Measurements from ENCODE around the gene GCSH.
"Not testable (repeated sequence)": the region's sequence is repeated elsewhere in the genome, so short reads cannot be mapped to it uniquely, and the experiment has no call there.

GCSH gene

DNA sequence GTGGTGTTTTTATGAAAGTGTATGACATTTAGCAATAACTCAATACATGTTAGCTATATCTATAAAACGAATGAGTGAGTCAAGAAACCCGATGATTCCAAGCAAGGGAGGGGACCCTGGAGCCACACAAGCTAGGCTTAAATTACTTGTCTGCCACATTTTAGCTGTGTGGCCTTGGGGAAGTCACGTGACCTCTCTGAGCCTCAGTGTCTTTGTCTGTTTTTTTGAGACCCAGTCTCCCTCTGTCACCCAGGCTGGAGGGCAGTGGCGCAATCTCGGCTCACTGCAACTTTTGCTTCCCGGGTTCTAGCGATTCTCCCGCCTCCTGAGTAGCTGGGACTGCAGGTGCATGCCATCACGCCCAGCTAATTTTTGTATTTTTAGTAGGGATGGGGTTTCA lies 20.1 kb upstream of the GCSH start:
- Histone ChIP-seq H3K4me2 (ENCODE audit: low read length) (no peak overlapping the region), H3K9me2 (replicated peaks; ENCODE audit: control insufficient read depth, low read length) (no peaks in the 10 kb centered on the region), H3K79me2 (ENCODE audit: control insufficient read depth, low read length) (no peaks in the 10 kb centered on the region), H3K27me3 (ENCODE audit: control insufficient read depth, low read length) (no peaks in the 10 kb centered on the region), H3K27ac (ENCODE audit: low read depth, low read length) (no peak overlapping the region), H3K9me3 (ENCODE audit: control insufficient read depth, insufficient read depth, low read length) (no peaks in the 10 kb centered on the region), H3F3A (ENCODE audit: control insufficient read depth, insufficient read depth) (no peaks in the 10 kb centered on the region), H3K4me1 (ENCODE audit: control insufficient read depth, low read length) (no peaks in the 10 kb centered on the region), H3K36me3 (ENCODE audit: control insufficient read depth, low read length) (no peaks in the 10 kb centered on the region), H3K4me3 (ENCODE audit: low read length) (no peak overlapping the region), H4K20me1 (ENCODE audit: control insufficient read depth, insufficient read depth, low read depth, low read length) (no peaks in the 10 kb centered on the region)
- TF ChIP-seq, protein P1, sequence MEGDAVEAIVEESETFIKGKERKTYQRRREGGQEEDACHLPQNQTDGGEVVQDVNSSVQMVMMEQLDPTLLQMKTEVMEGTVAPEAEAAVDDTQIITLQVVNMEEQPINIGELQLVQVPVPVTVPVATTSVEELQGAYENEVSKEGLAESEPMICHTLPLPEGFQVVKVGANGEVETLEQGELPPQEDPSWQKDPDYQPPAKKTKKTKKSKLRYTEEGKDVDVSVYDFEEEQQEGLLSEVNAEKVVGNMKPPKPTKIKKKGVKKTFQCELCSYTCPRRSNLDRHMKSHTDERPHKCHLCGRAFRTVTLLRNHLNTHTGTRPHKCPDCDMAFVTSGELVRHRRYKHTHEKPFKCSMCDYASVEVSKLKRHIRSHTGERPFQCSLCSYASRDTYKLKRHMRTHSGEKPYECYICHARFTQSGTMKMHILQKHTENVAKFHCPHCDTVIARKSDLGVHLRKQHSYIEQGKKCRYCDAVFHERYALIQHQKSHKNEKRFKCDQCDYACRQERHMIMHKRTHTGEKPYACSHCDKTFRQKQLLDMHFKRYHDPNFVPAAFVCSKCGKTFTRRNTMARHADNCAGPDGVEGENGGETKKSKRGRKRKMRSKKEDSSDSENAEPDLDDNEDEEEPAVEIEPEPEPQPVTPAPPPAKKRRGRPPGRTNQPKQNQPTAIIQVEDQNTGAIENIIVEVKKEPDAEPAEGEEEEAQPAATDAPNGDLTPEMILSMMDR (IDR thresholded peaks at IDR 0.05; ENCODE audit: low read depth, low read length, poor library complexity, severe bottlenecking) = no peak
- TF ChIP-seq EZH2phosphoT487 (IDR thresholded peaks at IDR 0.05; ENCODE audit: borderline replicate concordance, low read length) = no peak

DNA sequence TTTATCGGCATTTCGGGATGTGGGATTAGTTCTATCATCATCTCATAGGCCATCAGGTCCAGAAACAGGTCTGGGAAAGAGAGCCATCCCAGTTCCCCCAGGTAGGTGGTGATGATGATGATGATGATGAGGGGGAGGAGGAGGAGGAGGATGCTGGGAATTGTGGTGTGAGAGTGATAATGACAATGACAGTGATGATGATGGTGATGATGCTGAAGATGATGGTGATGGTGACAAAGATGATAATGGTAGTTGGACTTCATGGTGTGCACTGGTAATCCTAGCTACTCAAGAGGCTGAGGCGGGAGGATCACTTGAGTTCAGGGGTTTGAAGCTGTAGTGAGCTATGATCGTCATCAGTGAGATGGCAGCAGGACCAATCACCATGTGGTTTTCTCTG lies 16.3 kb upstream of the GCSH start:
- Histone ChIP-seq H3K4me3 (ENCODE audit: low read length) (no peak overlapping the region), H3K27ac (ENCODE audit: low read depth, low read length) (no peak overlapping the region), H3K27me3 (ENCODE audit: control insufficient read depth, low read length) (no peaks in the 10 kb centered on the region), H3K9me3 (ENCODE audit: control insufficient read depth, insufficient read depth, low read length) (no peaks in the 10 kb centered on the region), H4K20me1 (ENCODE audit: control insufficient read depth, insufficient read depth, low read depth, low read length) (no peaks in the 10 kb centered on the region), H3F3A (ENCODE audit: control insufficient read depth, insufficient read depth) (no peaks in the 10 kb centered on the region), H3K79me2 (ENCODE audit: control insufficient read depth, low read length) (no peaks in the 10 kb centered on the region), H3K36me3 (ENCODE audit: control insufficient read depth, low read length) (no peaks in the 10 kb centered on the region), H3K4me1 (ENCODE audit: control insufficient read depth, low read length) (no peaks in the 10 kb centered on the region), H3K9me2 (replicated peaks; ENCODE audit: control insufficient read depth, low read length) (no peaks in the 10 kb centered on the region), H3K4me2 (ENCODE audit: low read length) (no peak overlapping the region)
- TF ChIP-seq, protein P1 (IDR thresholded peaks at IDR 0.05; ENCODE audit: low read depth, low read length, poor library complexity, severe bottlenecking) = no peak
- no peak for TF ChIP-seq EZH2phosphoT487 (IDR thresholded peaks at IDR 0.05; ENCODE audit: borderline replicate concordance, low read length)

DNA sequence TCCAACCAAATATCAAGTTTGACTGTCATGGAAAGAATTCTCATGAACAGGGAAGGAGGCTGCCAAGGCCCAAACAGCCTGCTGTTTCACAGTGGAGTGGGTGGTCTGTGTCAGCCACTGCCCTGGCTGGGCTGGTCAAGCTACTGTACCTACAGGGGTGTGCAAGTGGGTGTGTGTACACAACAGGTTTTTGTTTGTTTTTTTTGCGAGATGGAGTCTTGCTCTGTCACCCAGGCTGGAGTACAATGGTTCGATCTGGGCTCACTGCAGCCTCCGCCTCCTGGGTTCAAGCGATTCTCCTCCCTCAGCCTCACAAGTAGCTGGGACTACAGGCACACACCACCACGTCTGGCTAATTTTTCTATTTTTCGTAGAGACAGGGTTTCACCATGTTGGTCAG lies 13.1 kb upstream of the GCSH start:
- H3K9me3 ChIP-seq (ENCODE audit: control insufficient read depth, insufficient read depth, low read length); H3K9me2 ChIP-seq (replicated peaks; ENCODE audit: control insufficient read depth, low read length); H3K79me2 ChIP-seq (ENCODE audit: control insufficient read depth, low read length); H3K27me3 ChIP-seq (ENCODE audit: control insufficient read depth, low read length); H3K4me3 ChIP-seq (ENCODE audit: low read length); H4K20me1 ChIP-seq (ENCODE audit: control insufficient read depth, insufficient read depth, low read depth, low read length); H3K4me1 ChIP-seq (ENCODE audit: control insufficient read depth, low read length); H3K27ac ChIP-seq (ENCODE audit: low read depth, low read length); H3K36me3 ChIP-seq (ENCODE audit: control insufficient read depth, low read length); H3K4me2 ChIP-seq (ENCODE audit: low read length); H3F3A ChIP-seq (ENCODE audit: control insufficient read depth, insufficient read depth): not testable (repeated sequence)

DNA sequence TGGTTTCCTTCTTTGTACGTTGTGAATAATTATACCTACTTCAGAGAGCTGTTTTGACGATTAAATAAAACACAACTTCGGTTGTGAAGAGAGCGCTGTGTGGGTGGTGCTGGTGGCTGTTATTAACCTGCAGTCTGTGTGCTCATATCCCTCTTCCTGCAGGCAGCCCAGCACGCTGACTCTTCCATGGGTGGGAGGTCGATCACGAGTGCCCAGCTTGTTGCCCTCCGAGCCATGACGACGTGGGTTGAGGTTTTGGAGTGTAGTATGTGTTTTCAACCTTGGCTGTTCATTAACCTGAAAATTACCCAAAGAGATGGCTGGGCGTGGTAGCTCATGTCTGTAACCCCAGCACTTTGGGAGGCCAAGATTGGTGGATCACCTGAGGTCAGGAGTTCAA lies 11.3 kb upstream of the GCSH start:
- no peak overlapping the region for H3K4me3 ChIP-seq (ENCODE audit: low read length)
- no peaks in the 10 kb centered on the region for H3K9me3 ChIP-seq (ENCODE audit: control insufficient read depth, insufficient read depth, low read length)
- TF ChIP-seq EZH2phosphoT487 (IDR thresholded peaks at IDR 0.05; ENCODE audit: borderline replicate concordance, low read length) = no peak
- TF ChIP-seq, protein P1 (IDR thresholded peaks at IDR 0.05; ENCODE audit: low read depth, low read length, poor library complexity, severe bottlenecking) = no peak
- H3K36me3 ChIP-seq (ENCODE audit: control insufficient read depth, low read length) = no peaks in the 10 kb centered on the region
- no peaks in the 10 kb centered on the region; the same call in 1 of the 2 replicates for H3K27me3 ChIP-seq (ENCODE audit: control insufficient read depth, low read length)
- no peaks in the 10 kb centered on the region for H3F3A ChIP-seq (ENCODE audit: control insufficient read depth, insufficient read depth)
- no peaks in the 10 kb centered on the region for H4K20me1 ChIP-seq (ENCODE audit: control insufficient read depth, insufficient read depth, low read depth, low read length)
- no peaks in the 10 kb centered on the region for H3K4me1 ChIP-seq (ENCODE audit: control insufficient read depth, low read length)
- H3K9me2 ChIP-seq (replicated peaks; ENCODE audit: control insufficient read depth, low read length) = no peaks in the 10 kb centered on the region
- H3K4me2 ChIP-seq (ENCODE audit: low read length) = no peak overlapping the region
- H3K27ac ChIP-seq (ENCODE audit: low read depth, low read length) = no peak overlapping the region
- no peaks in the 10 kb centered on the region for H3K79me2 ChIP-seq (ENCODE audit: control insufficient read depth, low read length)

Data from DOHH2 (cell line).